Astrocyte (in vitro differentiated cells and primary cell): ENCODE data around the gene KIAA1217.

Experiments used
- EZH2 ChIP-seq: IDR thresholded peaks from 2 replicates; pipeline ENCODE4 v1.6.1; 2012; ENCODE audit warnings: mild to moderate bottlenecking, low read length, inconsistent platforms; ENCODE audit not compliant: insufficient read depth
- TF ChIP-seq, protein P1 (sequence below): IDR thresholded peaks from 2 replicates; pipeline ENCODE4 v1.5.1; 2011; ENCODE audit warnings: low read depth, mild to moderate bottlenecking, inconsistent platforms, low read length, moderate library complexity; ENCODE audit not compliant: insufficient read depth

DNA sequence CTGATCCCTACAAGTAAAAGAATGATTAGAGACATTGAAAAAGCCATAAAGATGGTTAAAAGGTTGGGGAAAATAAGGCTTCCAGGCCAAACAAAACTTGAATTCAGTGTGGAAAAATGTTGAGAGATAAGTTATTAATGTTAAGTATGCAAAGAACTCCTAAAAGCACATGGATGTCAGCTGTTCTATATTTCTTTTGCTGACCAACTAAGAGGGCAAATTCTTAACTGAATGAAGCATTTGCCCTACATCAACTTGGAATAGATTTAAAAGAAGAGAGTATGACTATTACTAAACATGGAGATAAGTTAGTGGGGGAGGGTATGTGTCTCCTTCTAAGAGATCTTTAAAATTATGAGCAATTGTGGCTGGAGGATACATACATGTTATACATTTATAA lies 124.8 kb downstream of the KIAA1217 start:
- TF ChIP-seq, protein P1, sequence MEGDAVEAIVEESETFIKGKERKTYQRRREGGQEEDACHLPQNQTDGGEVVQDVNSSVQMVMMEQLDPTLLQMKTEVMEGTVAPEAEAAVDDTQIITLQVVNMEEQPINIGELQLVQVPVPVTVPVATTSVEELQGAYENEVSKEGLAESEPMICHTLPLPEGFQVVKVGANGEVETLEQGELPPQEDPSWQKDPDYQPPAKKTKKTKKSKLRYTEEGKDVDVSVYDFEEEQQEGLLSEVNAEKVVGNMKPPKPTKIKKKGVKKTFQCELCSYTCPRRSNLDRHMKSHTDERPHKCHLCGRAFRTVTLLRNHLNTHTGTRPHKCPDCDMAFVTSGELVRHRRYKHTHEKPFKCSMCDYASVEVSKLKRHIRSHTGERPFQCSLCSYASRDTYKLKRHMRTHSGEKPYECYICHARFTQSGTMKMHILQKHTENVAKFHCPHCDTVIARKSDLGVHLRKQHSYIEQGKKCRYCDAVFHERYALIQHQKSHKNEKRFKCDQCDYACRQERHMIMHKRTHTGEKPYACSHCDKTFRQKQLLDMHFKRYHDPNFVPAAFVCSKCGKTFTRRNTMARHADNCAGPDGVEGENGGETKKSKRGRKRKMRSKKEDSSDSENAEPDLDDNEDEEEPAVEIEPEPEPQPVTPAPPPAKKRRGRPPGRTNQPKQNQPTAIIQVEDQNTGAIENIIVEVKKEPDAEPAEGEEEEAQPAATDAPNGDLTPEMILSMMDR = no peak
- TF ChIP-seq EZH2 = no peak
